ENCODE data around the gene FAM107B. TPM values are rescaled to one million over a fixed set of nuclear protein-coding genes. Genes with fewer than 3 reads are reported as not detected.

Gene FAM107B
- total RNA-seq, 1 donor from 2014 or later, result 43.0 TPM

- no peaks in the 10 kb centered on the region for H4K20me1 ChIP-seq (ENCODE audit: low read depth)
- no peaks in the 10 kb centered on the region for H3K27me3 ChIP-seq
- H3K9me3 ChIP-seq (ENCODE audit: low read depth), result no peaks in the 10 kb centered on the region
- no peaks in the 10 kb centered on the region for H3F3A ChIP-seq (ENCODE audit: low read depth)
- no peaks in the 10 kb centered on the region for H3K36me3 ChIP-seq
- no peaks in the 10 kb centered on the region for H3K36me3 Mint-ChIP-seq
- H3K27me3 Mint-ChIP-seq (ENCODE audit: insufficient read depth, low read depth), result no peaks in the 10 kb centered on the region
- no peak overlapping the region for H3K27ac ChIP-seq
- H3K4me2 ChIP-seq, result no peak overlapping the region
- H2AFZ ChIP-seq (replicated peaks), result no peak overlapping the region
- H3K9ac ChIP-seq, result no peak overlapping the region
- no peak overlapping the region for H3K4me3 ChIP-seq
- no peaks in the 10 kb centered on the region for H3K4me1 Mint-ChIP-seq
- TF ChIP-seq EZH2phosphoT487 (IDR thresholded peaks at IDR 0.05) (no peak), EZH2 (IDR thresholded peaks at IDR 0.05) (no peak), CTCF (IDR thresholded peaks at IDR 0.05) (no peak)
- no peak overlapping the region for H3K4me3 Mint-ChIP-seq
- no peaks in the 10 kb centered on the region for H3K79me2 ChIP-seq (ENCODE audit: low read depth)
- H3K27ac Mint-ChIP-seq, result no peak overlapping the region
- no peaks in the 10 kb centered on the region for H3K9me3 Mint-ChIP-seq
- no peak for DNase-seq (ENCODE audit: low spot score)
- no peaks in the 10 kb centered on the region for H3K4me1 ChIP-seq
Measured at GRCh38 chr10:14667781-14668180, 106.9 kb downstream of the FAM107B start.

DNA sequence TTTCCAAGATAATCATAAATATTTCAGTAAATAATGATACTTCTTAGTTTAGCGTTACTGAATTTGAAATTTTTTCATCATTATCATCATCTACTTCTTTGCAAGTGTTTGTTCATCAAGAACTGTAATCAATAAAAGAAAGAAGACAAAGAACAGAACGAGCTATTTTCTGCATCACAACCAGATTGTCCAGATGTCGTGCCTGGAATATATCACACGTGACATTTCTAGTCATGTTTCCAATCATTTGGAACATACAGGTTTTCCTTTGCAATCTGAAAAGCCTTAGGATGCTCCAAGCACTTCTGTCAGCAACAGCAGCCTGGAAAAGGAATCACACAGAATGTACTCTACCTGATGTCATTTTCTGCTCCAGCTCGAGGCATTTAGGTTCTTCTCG, 107.4 kb downstream of the FAM107B start:
- DNase-seq (ENCODE audit: low spot score), result no peak
- TF ChIP-seq EZH2phosphoT487 (IDR thresholded peaks at IDR 0.05), result no peak
- no peak for TF ChIP-seq CTCF (IDR thresholded peaks at IDR 0.05)
- no peak for TF ChIP-seq EZH2 (IDR thresholded peaks at IDR 0.05)
- no peaks in the 10 kb centered on the region for H3K9me3 ChIP-seq (ENCODE audit: low read depth)
- no peaks in the 10 kb centered on the region for H3K4me1 Mint-ChIP-seq
- H3K79me2 ChIP-seq (ENCODE audit: low read depth), result no peaks in the 10 kb centered on the region
- H3F3A ChIP-seq (ENCODE audit: low read depth), result no peaks in the 10 kb centered on the region
- H3K27ac Mint-ChIP-seq, result no peak overlapping the region
- no peaks in the 10 kb centered on the region for H3K36me3 ChIP-seq
- H2AFZ ChIP-seq (replicated peaks), result no peak overlapping the region
- H3K4me3 Mint-ChIP-seq, result no peak overlapping the region
- no peak overlapping the region for H3K4me2 ChIP-seq
- no peaks in the 10 kb centered on the region for H3K36me3 Mint-ChIP-seq
- H3K27me3 Mint-ChIP-seq (ENCODE audit: insufficient read depth, low read depth), result no peaks in the 10 kb centered on the region
- no peaks in the 10 kb centered on the region for H3K9me3 Mint-ChIP-seq
- no peak overlapping the region for H3K9ac ChIP-seq
- H3K4me1 ChIP-seq, result no peaks in the 10 kb centered on the region
- H4K20me1 ChIP-seq (ENCODE audit: low read depth), result no peaks in the 10 kb centered on the region
- H3K4me3 ChIP-seq, result no peak overlapping the region
- no peaks in the 10 kb centered on the region for H3K27me3 ChIP-seq
- no peak overlapping the region for H3K27ac ChIP-seq

- no peaks in the 10 kb centered on the region for H3K36me3 ChIP-seq
Measured at GRCh38 chr10:14665865-14666857, 108.5 kb downstream of the FAM107B start.

More at GRCh38 chr10:14665865-14666857, 108.5 kb downstream of the FAM107B start:
- Mint-ChIP-seq H3K27ac (no peak overlapping the region), H3K4me1 (no peaks in the 10 kb centered on the region), H3K27me3 (ENCODE audit: insufficient read depth, low read depth) (peaks cover 2% of the 10 kb centered on the region), H3K4me3 (no peak overlapping the region), H3K36me3 (no peaks in the 10 kb centered on the region), H3K9me3 (no peaks in the 10 kb centered on the region)
- Histone ChIP-seq H3K27ac (no peak overlapping the region), H3F3A (ENCODE audit: low read depth) (no peaks in the 10 kb centered on the region), H3K4me1 (no peaks in the 10 kb centered on the region), H3K79me2 (ENCODE audit: low read depth) (no peaks in the 10 kb centered on the region), H3K4me3 (no peak overlapping the region), H3K9me3 (ENCODE audit: low read depth) (no peaks in the 10 kb centered on the region), H3K4me2 (no peak overlapping the region), H3K27me3 (no peaks in the 10 kb centered on the region), H2AFZ (replicated peaks) (no peak overlapping the region), H4K20me1 (ENCODE audit: low read depth) (no peaks in the 10 kb centered on the region), H3K9ac (no peak overlapping the region)
- no peak for TF ChIP-seq EZH2 (IDR thresholded peaks at IDR 0.05)
- TF ChIP-seq EZH2phosphoT487 (IDR thresholded peaks at IDR 0.05), result no peak
- no peak for TF ChIP-seq CTCF (IDR thresholded peaks at IDR 0.05)
- no peak for DNase-seq (ENCODE audit: low spot score)

All from neural progenitor cell (in vitro differentiated cells).